ENCODE results near the gene CLDN20. TPM values are rescaled to one million over a fixed set of nuclear protein-coding genes. Genes with fewer than 3 reads are reported as not detected.
"Not testable (repeated sequence)": the region's sequence is repeated elsewhere in the genome, so short reads cannot be mapped to it uniquely, and the experiment has no call there.

The CLDN20 gene
- total and polyA plus RNA-seq, 2 of the 4 experiments (the other 2 are of a cell fraction), result not detected

DNA sequence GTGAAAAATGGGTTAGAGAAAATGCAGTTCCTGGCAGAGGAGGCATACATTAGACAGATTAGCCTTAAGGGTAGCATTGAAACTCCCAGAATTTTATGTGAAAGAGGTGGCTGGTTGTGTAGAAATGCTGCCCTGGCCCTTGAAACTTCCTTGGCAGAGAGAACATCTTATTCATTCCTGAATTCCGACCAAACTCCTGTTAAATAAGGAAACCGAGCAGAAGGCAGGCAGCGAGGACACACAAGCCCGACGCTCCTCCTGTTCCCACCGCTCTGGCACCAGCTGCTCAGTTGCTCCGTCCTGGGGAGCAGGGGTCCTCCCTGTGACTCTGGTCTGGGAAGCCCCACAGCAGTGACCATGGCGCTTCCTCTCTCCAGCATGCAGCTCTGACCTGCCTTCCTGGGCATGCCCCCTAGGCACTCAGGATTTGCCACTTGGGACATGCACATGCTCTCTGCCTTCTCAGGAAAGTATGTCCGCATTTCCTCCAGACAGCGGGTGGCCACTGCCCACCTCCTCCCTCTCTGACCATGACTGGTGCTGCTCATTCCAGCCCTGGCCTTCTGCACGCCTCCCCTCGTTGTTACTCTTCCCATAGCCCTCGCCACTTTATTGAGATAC lies 35.2 kb upstream of the CLDN20 start (continued):
- no peak for TF ChIP-seq CHD1 (IDR thresholded peaks at IDR 0.05; ENCODE audit: low read depth, low read length)

DNA sequence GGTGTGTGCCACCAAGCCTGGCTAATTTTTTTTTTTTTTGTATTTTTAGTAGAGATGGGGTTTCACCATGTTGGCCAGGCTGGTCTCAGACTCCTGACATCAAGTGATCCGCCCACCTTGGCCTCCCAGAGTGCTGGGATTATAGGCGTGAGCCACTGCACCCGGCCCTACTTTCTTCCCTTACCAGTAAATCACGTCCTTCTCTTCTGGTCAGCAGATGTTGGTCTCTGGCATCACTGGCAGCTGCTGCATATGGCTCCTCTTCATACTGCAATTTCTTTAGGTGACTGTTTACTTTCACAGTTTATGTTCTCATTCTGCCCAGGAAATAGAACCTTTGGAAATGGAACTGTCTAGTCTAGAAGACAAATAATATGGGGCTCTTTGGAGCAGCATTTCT lies 32.8 kb upstream of the CLDN20 start:
- H3K23ac ChIP-seq (ENCODE audit: low read depth, low read length); DNase-seq; H2AFZ ChIP-seq (replicated peaks; ENCODE audit: low read length, poor library complexity); H3K9ac ChIP-seq (ENCODE audit: low read depth, low read length); H3K27ac ChIP-seq (ENCODE audit: insufficient read depth, low read length); H3K27me3 ChIP-seq (ENCODE audit: control insufficient read depth, insufficient read depth, low read length); intact Hi-C loops (cut with micrococcal nuclease); H3K4me2 ChIP-seq (ENCODE audit: low read depth, low read length); H4K91ac ChIP-seq (ENCODE audit: insufficient read depth, low read depth, low read length); H2BK5ac ChIP-seq (ENCODE audit: low read depth, low read length, poor library complexity, severe bottlenecking); H4K20me1 ChIP-seq (ENCODE audit: insufficient read depth, low read length); ATAC-seq (ENCODE audit: low read depth); POLR2A ChIA-PET (ENCODE audit: unreplicated experiment); H3K14ac ChIP-seq (replicated peaks; ENCODE audit: low read depth, low read length); H3K4me1 ChIP-seq (ENCODE audit: control insufficient read depth, insufficient read depth, low read length); H2BK20ac ChIP-seq (ENCODE audit: low read depth, low read length); dilution Hi-C loops (cut with HindIII; ENCODE audit: low sequenced_read_pairs, unreplicated experiment); H2BK15ac ChIP-seq (ENCODE audit: low read depth, low read length); H3K4ac ChIP-seq (ENCODE audit: low read depth, low read length); BruUV-seq (replicated peaks); H3K9me3 ChIP-seq (ENCODE audit: control insufficient read depth, insufficient read depth, low read length); H3K4me3 ChIP-seq (ENCODE audit: insufficient read depth, low read depth, low read length); H2AK5ac ChIP-seq (ENCODE audit: low read depth, low read length); H3K79me1 ChIP-seq (ENCODE audit: low read depth in 1 of 2, low read length in 2 of 2); in situ Hi-C loops (cut with MboI; ENCODE audit: low sequenced_read_pairs); H4K8ac ChIP-seq (ENCODE audit: low read depth in 2 of 2, low read length in 2 of 2); H3K36me3 ChIP-seq (ENCODE audit: control insufficient read depth, insufficient read depth, low read length); H2BK120ac ChIP-seq (ENCODE audit: low read depth, low read length); H2AK9ac ChIP-seq (replicated peaks; ENCODE audit: low read depth, low read length, poor library complexity); H3K56ac ChIP-seq (ENCODE audit: extremely low read depth, insufficient read depth, low read length); H3K9me1 ChIP-seq (ENCODE audit: insufficient read depth, low read length); H3K18ac ChIP-seq (ENCODE audit: low read depth, low read length); H4K5ac ChIP-seq (ENCODE audit: low read depth, low read length): not testable (repeated sequence)
- 80% methylated on average over 3 of the region's 4 CpGs; no CpG with 5 or more reads in 1 of the 2 experiments for WGBS, 2 experiments (ENCODE audit: extremely low coverage in 2 of 2, insufficient read length in 1 of 2)
- CTCF ChIA-PET, result interaction anchor here (0.6 kb wide), 1 partner anchor 46 kb away, joined by 7 read pairs; no protein-coding TSS in a partner anchor

All from IMR-90 (cell line).